HepG2 (cell line): ENCODE results near the gene GJA9. TPM values are rescaled to one million over a fixed set of nuclear protein-coding genes. Genes with fewer than 3 reads are reported as not detected.

ENCODE experiments used
- ARID5B ChIP-seq: IDR thresholded peaks from 2 replicates; pipeline ENCODE4 v1.4.0; 2020; ENCODE audit warnings: mild to moderate bottlenecking, missing genetic modification reagents
- CBFB ChIP-seq: sonication (generic); formaldehyde crosslinking; IDR thresholded peaks from 2 replicates; pipeline ENCODE4 v1.4.0; 2020; ENCODE audit warnings: missing genetic modification reagents
- ELK4 ChIP-seq: sonication (generic); formaldehyde crosslinking; IDR thresholded peaks from 2 replicates; pipeline ENCODE4 v1.9.0; 2021; ENCODE audit warnings: missing genetic modification reagents, borderline replicate concordance
- ESRRA ChIP-seq: sonication (generic); formaldehyde crosslinking; IDR thresholded peaks from 2 replicates; pipeline ENCODE4 v1.5.1; 2020; ENCODE audit warnings: mild to moderate bottlenecking, low read depth, missing genetic modification reagents
- FOXK1 ChIP-seq: sonication (generic); formaldehyde crosslinking; IDR thresholded peaks from 2 replicates; pipeline ENCODE4 v1.4.0; 2020; ENCODE audit warnings: low read depth, missing genetic modification reagents, borderline replicate concordance
- MXI1 ChIP-seq: IDR thresholded peaks from 3 replicates; pipeline ENCODE4 v1.6.1; 2012; ENCODE audit warnings: low read depth, low read length, inconsistent platforms, borderline replicate concordance
- POGK ChIP-seq: sonication (generic); formaldehyde crosslinking; conservative IDR thresholded peaks from 2 replicates; pipeline ENCODE4 v1.8.0; 2022; ENCODE audit warnings: mild to moderate bottlenecking, moderate library complexity, missing genetic modification reagents
- RARG ChIP-seq: sonication (generic); formaldehyde crosslinking; IDR thresholded peaks from 2 replicates; pipeline ENCODE4 v1.4.0; 2020; ENCODE audit warnings: low read depth, mild to moderate bottlenecking, missing genetic modification reagents
- RNF219 ChIP-seq: sonication (generic); formaldehyde crosslinking; IDR thresholded peaks from 2 replicates; pipeline ENCODE4 v1.5.0; 2020; ENCODE audit warnings: mild to moderate bottlenecking, missing genetic modification reagents
- SALL1 ChIP-seq: sonication (generic); formaldehyde crosslinking; IDR thresholded peaks from 2 replicates; pipeline ENCODE4 v1.8.0; 2022; ENCODE audit warnings: mild to moderate bottlenecking, missing genetic modification reagents
- TBX3 ChIP-seq: fragments of 450-650 bp; IDR thresholded peaks from 2 replicates; pipeline ENCODE4 v1.6.1; 2017; ENCODE audit warnings: antibody characterized with exemption, mild to moderate bottlenecking, inconsistent platforms, borderline replicate concordance
- THAP9 ChIP-seq: sonication (generic); formaldehyde crosslinking; IDR thresholded peaks from 2 replicates; pipeline ENCODE4; 2020; ENCODE audit warnings: missing genetic modification reagents, mild to moderate bottlenecking, borderline replicate concordance
- ZNF224 ChIP-seq: sonication (generic); formaldehyde crosslinking; IDR thresholded peaks from 2 replicates; pipeline ENCODE4 v1.5.0; 2020; ENCODE audit warnings: mild to moderate bottlenecking, missing genetic modification reagents
- ZNF282 ChIP-seq: fragments of 450-650 bp; IDR thresholded peaks from 2 replicates; pipeline ENCODE4 v1.6.1; 2018; ENCODE audit not compliant: partially characterized antibody
- ZNF430 ChIP-seq: sonication (generic); formaldehyde crosslinking; IDR thresholded peaks from 2 replicates; pipeline ENCODE4 v1.9.0; 2021; ENCODE audit warnings: mild to moderate bottlenecking, missing genetic modification reagents
- polyA plus RNA-seq, 8 experiments: library from polyadenylated mRNA; depleted of rRNA in 3 of 8; stranded (reverse) in 7 of 8; unstranded in 1 of 8; fragments of >200 nt; fragmentation: Illumina TruSeq in 4 of 8; extraction: Trizol in 4 of 8; gene quantifications; 2 replicates each; pipeline versions ENCODE4 v1.2.1 to v1.2.3, GENCODE V29; 2011 to 2016; ENCODE audit warnings: low read depth in 4 of 8, missing spikeins in 1 of 8, mixed read lengths in 1 of 8; ENCODE audit not compliant: insufficient read depth in 1 of 8
- total RNA-seq, 5 experiments: library from RNA; depleted of rRNA; stranded (reverse); fragments of >200 nt; fragmentation: Illumina TruSeq; extraction: Trizol; gene quantifications; 2 replicates each; pipeline ENCODE4 v1.2.3, GENCODE V29; 2016; ENCODE audit warnings: low read depth in 1 of 5

GJA9 gene
- total and polyA plus RNA-seq, 2 of the 13 experiments (the other 11 are each of a cell fraction or from before 2014, with no cell fraction given) = 0.08 to 0.13 TPM

GRCh38 chr1:38873027-38873969 lies 8.1 kb downstream of the GJA9 start, which contains the start of gene MYCBP (continued):
- TF ChIP-seq TBX3 (no peak), MXI1 (peak; percentile 95), ZNF224 (no peak), SALL1 (CRISPR knock-in tag) (peak; percentile 51), CBFB (CRISPR knock-in tag) (no peak; the same call in 1 of the 2 replicates), FOXK1 (no peak), ARID5B (CRISPR knock-in tag) (0 out of 2 replicates have a peak, but pooled peaks have one; percentile 8), ZNF282 (no peak), RNF219 (no peak), ESRRA (CRISPR knock-in tag) (0 out of 2 replicates have a peak, but pooled peaks have one; percentile 20), THAP9 (CRISPR knock-in tag) (peak; percentile 61; the same call in 1 of the 2 replicates), POGK (peak; percentile 63; the same call in 1 of the 2 replicates), RARG (CRISPR knock-in tag) (no peak), ZNF430 (no peak), ELK4 (no peak)
